Measurements from ENCODE around the gene TAS2R50.

GRCh38 chr12:10994307-10994706, 7.6 kb upstream of the TAS2R50 start:
- TF ChIP-seq CTCF (conservative IDR thresholded peaks at IDR 0.05 in 1 of 2, IDR thresholded peaks at IDR 0.05 in 1 of 2; ENCODE audit: low read depth in 1 of 2, low read length in 2 of 2) (no peak), EZH2 (IDR thresholded peaks at IDR 0.05; ENCODE audit: low read length, missing control alignments) (no peak)

All from fibroblast of lung (primary cell).